GM19238 (cell line): ENCODE results near the gene MNAT1.
"Not testable (repeated sequence)": the region's sequence is repeated elsewhere in the genome, so short reads cannot be mapped to it uniquely, and the experiment has no call there.

ENCODE experiments used
- DNase-seq: peaks from one replicate; pipeline ENCODE4 v3.0.0; 2011; ENCODE audit warnings: low spot score; ENCODE audit not compliant: insufficient read length

Gene MNAT1

DNA sequence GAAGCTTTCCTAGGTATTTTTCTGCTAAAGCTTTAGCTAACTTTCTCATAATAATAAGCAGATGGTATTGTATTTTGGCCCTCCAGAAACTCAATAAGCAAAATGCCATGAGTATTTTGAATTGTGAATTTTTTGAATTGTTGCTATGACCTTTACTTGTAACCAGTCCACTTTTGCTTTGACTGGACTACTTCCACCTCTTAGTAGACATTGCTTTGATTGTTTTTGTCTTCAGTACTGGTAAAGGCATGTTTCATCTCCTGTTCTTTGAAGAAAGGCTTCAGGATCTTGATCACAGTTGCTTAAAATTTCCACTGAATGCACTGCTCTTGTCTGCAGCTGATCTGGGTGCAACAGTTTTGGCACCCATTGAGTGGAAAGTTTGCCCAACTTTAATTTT is 144.0 kb downstream of the MNAT1 start:
- DNase-seq: no peak

DNA sequence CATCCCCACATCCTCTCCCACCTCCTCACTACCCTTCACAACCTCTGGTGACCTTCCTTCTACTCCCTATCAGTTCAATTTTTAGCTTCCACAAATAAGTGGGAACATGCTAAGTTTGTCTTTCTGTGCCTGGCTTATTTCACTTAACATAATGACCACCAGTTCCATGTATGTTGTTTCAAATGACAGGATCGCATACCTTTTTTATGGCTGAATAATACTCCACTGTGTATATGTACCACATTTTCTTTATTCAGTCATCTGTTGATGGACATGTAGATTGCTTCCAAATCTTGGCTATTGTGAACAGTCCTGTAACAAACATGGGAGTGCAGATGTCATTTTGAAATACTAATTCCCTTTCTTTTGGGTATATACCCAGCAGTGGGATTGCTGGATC is 147.7 kb downstream of the MNAT1 start:
- no peak for DNase-seq

DNA sequence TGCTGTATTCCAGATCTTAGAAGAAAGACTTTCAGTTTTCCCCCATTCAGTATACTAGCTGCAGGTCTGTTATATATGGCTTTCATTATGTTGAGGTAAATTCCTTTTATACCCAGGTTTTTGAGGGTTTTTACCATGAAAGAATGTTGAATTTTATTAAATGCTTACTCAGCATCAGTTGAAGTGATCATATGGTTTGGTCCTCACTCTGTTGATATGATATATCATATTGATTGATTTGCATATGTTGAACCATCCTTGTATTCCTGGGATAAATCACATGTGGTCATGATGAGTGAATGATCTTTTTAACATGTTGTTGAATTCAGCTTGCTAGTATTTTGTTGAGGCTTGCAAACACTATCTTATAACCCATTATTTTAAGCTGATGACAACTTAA is 149.6 kb downstream of the MNAT1 start:
- no peak for DNase-seq

DNA sequence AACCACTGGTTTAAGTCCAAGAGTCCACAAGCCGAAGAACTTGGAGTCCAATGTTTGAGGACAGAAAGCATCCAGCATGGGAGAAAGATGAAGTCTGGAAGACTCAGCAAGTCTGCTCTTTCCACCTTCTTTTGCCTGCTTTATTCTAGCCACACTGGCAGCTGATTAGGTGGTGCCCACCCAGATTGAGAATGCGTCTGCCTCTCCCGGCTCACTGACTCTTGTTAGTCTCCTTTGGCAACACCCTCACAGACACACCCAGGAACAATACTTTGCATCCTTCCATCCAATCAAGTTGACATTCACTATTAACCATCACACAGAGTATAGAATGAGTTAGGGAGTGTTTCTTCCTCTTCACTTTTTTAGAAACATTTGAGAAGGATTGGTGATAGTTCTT is 156.1 kb downstream of the MNAT1 start:
- not testable (repeated sequence) for DNase-seq

DNA sequence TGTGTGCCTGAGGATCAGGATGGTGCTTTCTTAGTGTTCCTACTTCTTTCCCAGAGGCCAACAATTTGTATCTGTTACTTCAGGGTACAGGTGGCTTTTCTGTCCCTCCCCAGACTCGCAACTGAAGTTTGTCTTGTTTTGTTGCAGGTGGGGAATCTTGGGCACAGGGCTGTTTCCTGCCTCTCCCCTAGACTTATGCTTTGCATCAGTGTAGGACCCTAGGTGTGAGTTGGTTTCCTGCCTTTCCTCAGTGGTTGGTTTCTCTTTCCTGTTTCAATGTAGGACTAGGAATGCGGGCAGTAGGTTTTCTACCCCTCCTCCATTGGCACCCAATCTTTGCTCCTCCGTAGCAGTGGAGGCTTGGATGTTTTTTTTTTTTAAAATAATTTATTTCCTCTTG is 159.3 kb downstream of the MNAT1 start:
- no peak for DNase-seq

DNA sequence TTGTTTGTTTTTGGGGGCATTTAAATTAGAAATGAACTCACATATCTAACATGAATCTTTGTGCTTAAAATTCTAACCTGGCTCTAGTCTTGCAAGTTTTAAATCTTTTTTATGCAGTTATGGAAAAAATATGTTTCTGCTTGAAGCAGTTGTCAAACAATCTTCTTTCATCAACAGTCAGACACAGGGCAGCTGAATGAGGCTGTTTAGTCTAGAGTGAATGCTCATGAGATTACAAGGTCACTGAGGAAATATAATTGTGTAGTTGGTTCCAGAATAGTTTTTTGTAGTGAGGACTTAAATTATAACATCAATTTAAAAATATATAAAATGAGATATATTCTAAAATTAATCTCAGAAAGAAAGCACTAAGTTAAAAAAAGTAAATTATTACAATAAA is 169.8 kb downstream of the MNAT1 start:
- no peak for DNase-seq

DNA sequence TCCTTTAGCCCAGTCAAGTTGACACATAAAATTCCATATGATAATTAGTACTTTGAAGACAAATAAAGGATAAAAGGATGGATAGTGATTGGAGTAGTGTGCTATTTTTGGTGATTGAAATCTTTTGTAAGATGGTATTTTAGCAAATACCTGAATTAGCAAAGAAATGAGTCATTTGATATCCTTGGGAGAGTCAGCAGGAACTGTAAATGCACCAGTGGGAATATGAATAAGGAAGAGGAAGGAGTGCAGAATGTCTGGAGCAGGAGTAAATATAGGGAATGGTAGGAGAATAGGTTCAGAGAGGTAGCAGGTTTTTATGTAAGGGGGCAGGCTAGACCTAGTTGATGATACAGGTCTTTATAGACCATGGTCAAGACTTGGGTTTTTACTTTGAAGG is 171.4 kb downstream of the MNAT1 start:
- no peak for DNase-seq

DNA sequence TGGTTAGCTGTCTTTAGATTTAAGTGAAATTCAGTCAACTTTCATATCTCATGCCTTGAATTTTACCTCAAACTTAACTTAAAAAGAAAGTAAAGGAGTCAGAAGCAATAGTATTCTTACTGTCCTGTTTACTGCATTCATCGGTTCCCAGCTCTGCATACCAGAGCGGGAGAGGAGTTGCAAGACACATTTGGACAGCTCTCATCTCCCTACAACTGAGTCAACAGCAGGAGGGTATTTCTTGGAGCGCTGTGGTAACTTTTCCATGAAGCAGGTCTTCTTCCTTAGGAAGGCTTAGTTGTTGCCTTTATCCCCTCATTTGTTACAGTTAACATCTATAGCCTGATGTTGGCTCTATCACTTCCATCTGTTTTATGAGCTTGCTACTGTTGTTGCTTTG is 181.2 kb downstream of the MNAT1 start:
- no peak for DNase-seq

DNA sequence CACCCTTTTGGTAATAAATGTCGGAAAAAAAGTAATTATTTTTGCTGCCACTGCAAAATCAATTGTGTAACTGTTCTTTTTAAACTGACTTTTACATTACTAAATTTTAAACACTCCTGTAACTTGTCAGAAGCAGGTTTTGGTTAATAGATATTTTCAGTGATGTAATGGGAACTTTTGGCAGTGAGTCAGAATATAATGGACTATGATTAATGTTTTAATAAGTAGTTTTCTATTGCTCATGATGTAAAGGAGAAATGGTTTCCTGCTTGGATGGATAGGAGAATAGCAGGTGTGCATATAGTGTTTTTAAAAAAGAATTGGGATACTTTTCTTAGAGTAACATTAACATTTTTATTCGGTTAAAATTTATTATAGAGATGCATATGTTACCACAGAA is 187.5 kb downstream of the MNAT1 start:
- no peak for DNase-seq

DNA sequence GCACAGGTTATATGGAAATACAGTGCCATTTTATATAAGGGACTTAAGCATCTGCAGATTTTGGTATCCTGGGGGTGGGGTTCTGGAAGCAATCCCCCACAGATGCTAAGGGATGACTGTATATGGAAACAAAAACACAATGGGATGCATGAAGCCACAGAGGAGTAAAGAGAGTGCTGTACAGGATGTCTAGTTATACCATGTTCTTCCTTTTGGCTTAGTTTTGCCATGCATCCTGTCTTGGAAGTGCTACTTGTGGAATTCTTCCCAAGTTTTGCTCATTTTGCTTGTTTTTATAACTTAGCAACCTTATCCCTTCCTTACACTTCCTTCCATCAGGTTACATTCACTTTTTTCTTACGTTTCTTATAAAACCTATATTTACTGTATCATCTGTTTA is 190.7 kb downstream of the MNAT1 start:
- no peak for DNase-seq

DNA sequence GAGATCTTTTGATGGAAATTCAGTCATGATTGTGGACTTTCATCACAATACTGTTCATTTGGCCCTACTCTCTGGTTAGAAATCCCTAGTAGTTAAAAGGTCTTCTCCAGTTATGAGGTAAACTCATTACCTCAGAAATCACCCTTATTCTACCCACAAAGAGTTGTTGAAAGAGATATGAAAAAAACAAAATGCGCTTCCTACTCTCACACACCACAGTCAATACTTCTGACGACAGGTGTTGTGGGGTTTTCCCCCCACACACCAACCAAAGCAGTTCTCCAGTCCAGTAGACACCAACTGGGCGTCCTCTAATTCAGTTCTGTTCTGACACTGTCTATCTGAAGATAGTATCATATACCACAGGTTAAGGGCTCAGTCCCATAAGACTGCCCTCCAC is 191.4 kb downstream of the MNAT1 start:
- peak; percentile 7 for DNase-seq

DNA sequence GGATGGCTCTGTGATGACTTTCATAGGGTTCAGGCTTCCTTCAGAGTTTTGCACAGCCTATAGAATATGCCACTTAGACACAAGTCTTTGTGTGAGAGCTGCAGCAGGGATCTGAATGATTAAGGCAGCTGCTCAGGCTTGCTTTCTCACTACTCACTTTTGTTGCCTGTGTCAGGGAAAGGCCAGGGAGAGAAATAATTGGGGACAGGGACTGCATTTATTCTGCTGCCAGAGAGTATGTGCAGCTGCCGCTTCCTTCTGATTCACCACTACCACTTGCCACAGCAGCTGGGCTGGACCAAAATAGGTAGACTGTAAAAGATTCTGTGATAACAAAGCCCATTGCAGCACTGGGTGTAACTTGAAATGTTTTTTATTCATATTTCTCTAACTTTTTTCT is 196.7 kb downstream of the MNAT1 start:
- no peak for DNase-seq

DNA sequence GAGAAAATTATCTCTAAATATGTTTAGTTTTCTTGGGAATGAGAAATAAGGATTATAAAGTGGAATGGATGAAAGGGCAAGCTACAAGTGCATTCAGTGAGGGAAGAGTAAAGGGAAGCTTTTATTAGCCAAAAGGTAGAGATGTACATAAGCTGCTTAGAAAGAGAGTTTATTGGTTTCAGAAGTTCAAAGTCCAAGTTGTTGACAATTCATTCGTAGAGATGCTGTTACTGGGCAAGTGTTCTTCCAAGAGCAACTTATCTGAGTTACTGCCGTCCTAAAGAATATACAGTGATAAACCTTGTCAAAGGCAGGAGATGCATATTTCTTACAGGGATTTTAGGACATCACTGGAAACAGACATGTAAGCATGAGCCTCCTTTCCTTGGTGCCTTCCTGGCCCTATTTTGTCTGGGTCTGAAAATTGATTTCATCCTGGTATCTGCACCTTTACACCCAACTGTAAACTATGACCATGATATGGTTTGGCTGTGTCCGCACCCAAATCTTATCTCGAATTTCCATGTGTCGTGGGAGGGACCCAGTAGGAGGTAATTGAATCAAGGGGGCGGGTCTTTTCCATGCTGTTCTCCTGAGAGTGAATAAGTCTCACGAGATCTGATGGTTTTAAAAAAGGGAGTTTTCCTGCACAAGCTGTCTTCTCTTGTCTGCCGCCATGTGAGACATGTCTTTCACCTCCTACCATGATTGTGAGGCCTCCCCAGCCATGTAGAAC is 199.5 kb downstream of the MNAT1 start:
- no peak for DNase-seq

DNA sequence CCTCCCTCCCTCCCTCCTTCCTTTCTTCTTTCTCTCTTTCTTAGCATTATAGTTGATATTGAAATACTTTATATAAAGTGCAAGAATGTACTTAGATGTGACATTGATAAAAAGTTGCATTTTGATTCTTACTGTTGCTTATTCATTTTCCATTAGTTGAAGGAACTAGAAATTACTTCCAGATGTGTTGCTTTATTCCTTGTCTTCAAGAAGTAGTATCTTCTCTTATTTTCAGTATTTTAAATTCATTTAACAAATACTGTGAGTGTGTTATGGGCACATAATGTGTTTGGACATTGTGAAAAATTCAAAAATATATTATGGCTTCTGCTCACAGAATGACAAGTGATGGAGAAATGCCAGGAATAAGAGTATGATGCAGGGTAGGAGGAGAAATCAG is 200.8 kb downstream of the MNAT1 start:
- DNase-seq: no peak

DNA sequence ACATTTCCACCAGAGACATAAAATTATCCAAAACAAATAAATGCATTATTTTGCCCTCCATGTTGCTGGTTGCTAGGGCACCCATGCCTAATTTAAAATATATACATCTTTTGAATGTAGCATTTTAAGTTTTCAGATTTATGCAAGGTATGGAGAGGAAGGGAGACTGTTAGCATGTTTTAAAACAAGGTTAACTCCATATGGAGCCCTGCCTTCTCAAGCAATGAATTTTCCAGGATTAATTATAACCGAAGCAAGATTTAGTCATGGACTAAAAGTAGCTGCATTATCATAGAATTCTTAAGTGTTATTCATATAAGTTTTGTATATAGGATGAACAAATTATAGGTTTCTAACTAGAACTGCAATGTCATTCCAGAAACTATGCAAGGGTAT is 209.1 kb downstream of the MNAT1 start:
- no peak for DNase-seq

DNA sequence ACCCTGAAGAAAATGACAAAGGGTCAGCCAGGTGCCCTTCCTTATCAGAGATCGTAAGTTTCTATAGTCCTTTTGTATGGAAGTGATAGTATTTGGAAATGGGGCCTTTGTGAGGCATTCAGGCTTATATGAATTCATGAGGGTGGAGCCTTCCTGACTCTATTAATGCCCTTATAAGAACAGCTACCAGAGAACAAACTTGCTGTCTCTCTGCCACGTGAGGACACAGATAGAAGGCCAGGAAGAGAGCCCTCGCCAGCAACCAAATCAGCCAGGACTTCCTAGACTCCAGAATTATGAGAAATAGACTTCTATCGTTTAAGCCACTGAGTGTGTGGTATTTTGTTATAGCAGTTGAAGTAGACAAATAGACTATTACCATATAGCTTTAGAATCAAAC is 209.6 kb downstream of the MNAT1 start:
- DNase-seq: no peak

DNA sequence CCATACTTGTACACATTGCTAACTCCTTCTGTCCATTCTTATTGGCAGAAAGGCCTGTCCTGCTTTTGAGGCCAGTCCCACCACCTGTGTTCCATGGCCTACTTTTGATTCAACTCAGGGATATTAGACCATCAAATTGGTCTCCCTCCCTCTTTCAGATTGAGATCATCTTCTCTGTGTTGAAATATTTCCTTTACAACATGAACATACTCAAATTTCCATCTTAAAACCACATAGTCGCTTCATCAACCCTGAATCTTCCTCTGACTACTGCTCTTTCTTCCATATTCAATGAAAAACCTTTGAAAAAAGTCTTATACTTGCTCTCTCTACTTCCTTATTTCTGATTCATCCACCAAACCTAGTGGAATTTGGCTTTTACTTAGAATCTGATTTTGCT is 211.4 kb downstream of the MNAT1 start:
- DNase-seq: no peak

DNA sequence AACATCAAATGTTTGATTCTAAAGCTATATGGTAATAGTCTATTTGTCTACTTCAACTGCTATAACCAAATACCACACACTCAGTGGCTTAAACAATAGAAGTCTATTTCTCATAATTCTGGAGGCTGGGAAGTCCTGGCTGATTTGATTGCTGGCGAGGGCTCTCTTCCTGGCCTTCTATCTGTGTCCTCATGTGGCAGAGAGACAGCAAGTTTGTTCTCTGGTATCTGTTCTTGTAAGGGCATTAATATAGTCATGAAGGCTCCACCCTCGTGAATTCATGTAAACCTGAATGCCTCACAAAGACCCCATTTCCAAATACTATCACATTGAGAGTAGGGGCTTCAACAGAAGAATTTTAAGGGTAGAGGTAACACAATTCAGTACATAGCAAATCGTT is 212.2 kb downstream of the MNAT1 start:
- DNase-seq: no peak

DNA sequence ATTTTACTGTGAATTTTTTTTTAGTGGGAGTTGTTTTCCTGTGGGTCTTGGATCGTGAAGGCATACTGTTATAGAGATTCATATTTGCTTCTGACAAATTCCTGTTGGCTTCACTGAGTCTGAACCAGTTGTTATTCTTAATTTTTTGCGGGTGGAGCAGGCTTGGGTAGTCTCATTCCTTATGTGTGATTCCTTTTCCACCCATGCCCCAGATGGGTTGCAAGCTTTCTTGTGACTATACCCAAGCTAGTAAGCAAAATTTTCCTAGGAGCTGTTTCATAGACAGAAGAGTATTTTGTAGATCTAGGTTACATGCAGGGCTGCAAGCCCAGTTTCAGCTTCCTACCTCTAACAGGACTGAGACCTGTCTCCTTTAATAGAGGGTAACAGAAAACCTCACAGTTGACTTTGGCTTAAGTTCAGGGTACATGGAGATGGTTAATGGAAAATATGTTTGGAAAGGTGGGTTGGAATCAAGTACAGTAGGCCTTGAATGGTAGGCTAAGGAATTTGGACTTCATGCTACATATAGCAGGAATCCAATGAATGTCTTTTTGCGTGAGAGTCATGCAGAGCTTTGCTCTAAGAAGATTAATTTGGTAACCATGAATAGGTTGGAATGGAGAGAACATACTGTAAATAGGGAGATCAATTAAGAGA is 217.3 kb downstream of the MNAT1 start:
- no peak for DNase-seq

DNA sequence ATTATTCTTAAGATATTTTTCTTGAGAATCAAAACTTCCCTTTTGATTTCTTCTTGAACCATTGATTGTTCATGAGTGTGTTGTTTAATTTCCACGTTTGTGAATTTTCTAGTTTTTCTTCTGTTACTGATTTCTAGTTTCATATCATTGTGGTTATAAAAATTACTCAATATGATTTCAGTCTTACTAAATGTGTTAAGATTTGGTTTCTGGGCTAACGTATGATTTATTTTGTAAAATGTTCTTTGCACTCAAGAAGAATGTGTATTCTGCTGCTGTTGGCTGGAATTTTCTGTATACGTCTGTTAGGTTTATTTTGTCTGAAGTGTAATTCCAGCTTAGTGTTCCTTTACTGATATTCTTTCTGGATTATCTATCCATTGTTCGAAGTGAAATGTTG is 221.6 kb downstream of the MNAT1 start:
- no peak for DNase-seq

DNA sequence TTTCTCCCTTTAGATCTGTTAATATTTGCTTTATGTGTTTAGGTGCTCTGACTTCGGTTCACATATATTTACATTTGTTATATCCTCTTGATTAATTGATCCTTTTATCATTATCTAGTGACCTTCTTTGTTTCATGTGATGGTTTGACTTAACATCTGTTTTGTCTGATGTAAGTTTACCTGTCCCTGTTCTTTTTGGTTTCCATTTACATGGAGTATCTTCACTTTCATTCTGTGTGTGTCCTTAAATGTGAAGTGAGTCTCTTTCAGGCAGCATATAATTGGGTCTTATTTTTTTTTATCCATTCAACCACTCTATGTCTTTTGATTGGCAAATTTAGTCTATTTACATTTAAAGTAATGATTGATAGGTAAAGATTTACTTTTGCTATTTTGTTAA is 222.1 kb downstream of the MNAT1 start:
- no peak for DNase-seq

DNA sequence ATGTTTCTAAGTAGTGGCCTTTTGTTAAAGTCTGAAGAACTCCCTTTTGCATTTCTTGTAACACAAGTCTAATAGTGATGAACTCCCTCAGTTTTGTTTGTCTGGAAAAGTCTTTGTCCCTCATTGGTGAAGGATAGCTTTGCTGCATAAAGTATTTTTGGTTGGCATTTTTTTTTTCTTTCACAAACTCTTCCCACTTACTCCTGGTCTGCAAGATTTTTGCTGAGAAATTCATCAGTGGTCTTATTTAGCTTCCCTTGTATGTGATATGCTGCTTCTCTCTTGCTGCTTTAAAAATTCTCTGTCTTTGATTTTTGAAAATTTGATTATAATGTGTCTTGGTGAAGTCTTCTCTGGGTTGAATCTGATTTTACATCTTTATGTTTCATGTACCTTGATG is 223.6 kb downstream of the MNAT1 start:
- no peak for DNase-seq

DNA sequence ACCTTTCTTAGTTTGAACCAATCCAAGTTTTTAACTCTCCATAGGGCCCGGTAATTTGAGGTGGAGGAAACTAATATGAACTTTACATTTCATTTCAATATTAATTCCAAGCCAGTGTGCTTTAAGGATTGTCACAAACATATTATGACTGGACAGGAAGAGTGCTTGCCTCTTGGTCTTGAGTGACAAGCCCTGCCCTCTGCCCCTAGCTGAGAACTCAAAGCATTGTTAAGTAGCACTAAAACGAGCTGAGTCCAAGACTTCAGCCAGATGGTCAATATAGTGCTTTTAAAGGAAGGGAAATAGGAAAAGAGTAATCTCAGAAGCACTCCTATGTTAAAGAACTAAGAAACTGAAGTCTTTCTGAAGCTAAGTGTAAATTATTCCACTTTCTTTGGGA is 229.2 kb downstream of the MNAT1 start:
- no peak for DNase-seq
